H9 (cell line): ENCODE measurements around the gene B4GALT1. TPM values are rescaled to one million over a fixed set of nuclear protein-coding genes. Genes with fewer than 3 reads are reported as not detected.

Source experiments
- DNase-seq: peaks from one replicate; pipeline ENCODE4 v3.0.0-alpha.2; 2017
- H2AFZ ChIP-seq: one replicate; pipeline ENCODE4 v1.6.1; 2013; ENCODE audit warnings: mild to moderate bottlenecking, low read length, control low read depth, moderate library complexity
- H2AK5ac ChIP-seq: 2 replicates; pipeline ENCODE4 v1.6.1; 2013; ENCODE audit warnings: low read length, control low read depth, mixed read lengths; ENCODE audit not compliant: insufficient read length
- H2BK120ac ChIP-seq: one replicate; pipeline ENCODE4 v1.6.1; 2013; ENCODE audit warnings: low read depth, mild to moderate bottlenecking, low read length, control low read depth, inconsistent platforms; ENCODE audit not compliant: poor library complexity, severe bottlenecking
- H2BK12ac ChIP-seq: 2 replicates; pipeline ENCODE4 v1.6.1; 2013; ENCODE audit warnings: low read length, control low read depth, mixed read lengths, low read depth; ENCODE audit not compliant: insufficient read length
- H2BK15ac ChIP-seq: 2 replicates; pipeline ENCODE4 v1.6.1; 2013; ENCODE audit warnings: low read depth, low read length, control low read depth
- H2BK20ac ChIP-seq: one replicate; pipeline ENCODE4 v1.6.1; 2013; ENCODE audit warnings: low read depth, mild to moderate bottlenecking, low read length, control low read depth, inconsistent platforms; ENCODE audit not compliant: poor library complexity, severe bottlenecking
- H2BK5ac ChIP-seq: 2 replicates; pipeline ENCODE4 v1.6.1; 2013; ENCODE audit warnings: low read length, control low read depth, mixed read lengths; ENCODE audit not compliant: insufficient read length
- H3K14ac ChIP-seq: 2 replicates; pipeline ENCODE4 v1.6.1; 2013; ENCODE audit warnings: low read length, control low read depth; ENCODE audit not compliant: insufficient read depth
- H3K18ac ChIP-seq: 2 replicates; pipeline ENCODE4 v1.6.1; 2013; ENCODE audit warnings: low read depth, mild to moderate bottlenecking, mixed read lengths, low read length, control low read depth; ENCODE audit not compliant: insufficient read length
- H3K23ac ChIP-seq: 2 replicates; pipeline ENCODE4 v1.6.1; 2013; ENCODE audit warnings: low read length, control low read depth, mixed read lengths, low read depth; ENCODE audit not compliant: insufficient read length
- H3K23me2 ChIP-seq: 2 replicates; pipeline ENCODE4 v1.6.1; 2013; ENCODE audit warnings: low read depth, mild to moderate bottlenecking, mixed read lengths, low read length, control low read depth; ENCODE audit not compliant: insufficient read length, poor library complexity, severe bottlenecking
- H3K27ac ChIP-seq: 2 replicates; pipeline ENCODE4 v1.5.1; 2013; ENCODE audit warnings: low read length, control low read depth, mixed read lengths, low read depth; ENCODE audit not compliant: insufficient read length
- H3K27me3 ChIP-seq: 2 replicates; pipeline ENCODE4 v1.6.1; 2013; ENCODE audit warnings: low read length, control low read depth, inconsistent platforms; ENCODE audit not compliant: insufficient read depth
- H3K4ac ChIP-seq: 2 replicates; pipeline ENCODE4 v1.6.1; 2013; ENCODE audit warnings: low read depth, mild to moderate bottlenecking, control low read depth, inconsistent platforms, low read length, moderate library complexity
- H3K4me1 ChIP-seq: 2 replicates; pipeline ENCODE4 v1.6.1; 2013; ENCODE audit warnings: low read length, control low read depth, inconsistent platforms; ENCODE audit not compliant: insufficient read depth
- H3K4me2 ChIP-seq: 2 replicates; pipeline ENCODE4 v1.6.1; 2013; ENCODE audit warnings: low read length, control low read depth, mixed read lengths; ENCODE audit not compliant: insufficient read length, insufficient read depth
- H3K56ac ChIP-seq: 2 replicates; pipeline ENCODE4 v1.6.1; 2013; ENCODE audit warnings: low read depth, mild to moderate bottlenecking, mixed read lengths, low read length, control low read depth; ENCODE audit not compliant: insufficient read length
- H3K79me1 ChIP-seq: 2 replicates; pipeline ENCODE4 v1.6.1; 2013; ENCODE audit warnings: low read depth, mild to moderate bottlenecking, moderate library complexity, low read length, control low read depth, inconsistent platforms; ENCODE audit not compliant: insufficient read depth, poor library complexity, severe bottlenecking
- H3K79me2 ChIP-seq: 2 replicates; pipeline ENCODE4 v1.6.1; 2013; ENCODE audit warnings: low read length, control low read depth, inconsistent platforms; ENCODE audit not compliant: insufficient read depth
- H3K9ac ChIP-seq: 2 replicates; pipeline ENCODE4 v1.6.1; 2013; ENCODE audit warnings: low read length, control low read depth, mixed read lengths; ENCODE audit not compliant: insufficient read length; ENCODE audit errors: extremely low read depth
- H3K9me3 ChIP-seq: one replicate; pipeline ENCODE4 v1.6.1; 2013; ENCODE audit warnings: low read depth, low read length, inconsistent platforms; ENCODE audit not compliant: control insufficient read depth
- H3T11ph ChIP-seq: one replicate; pipeline ENCODE4 v1.6.1; 2013; ENCODE audit warnings: mild to moderate bottlenecking, low read length, control low read depth, inconsistent platforms
- H4K20me1 ChIP-seq: one replicate; pipeline ENCODE4 v1.6.1; 2013; ENCODE audit not compliant: control insufficient read depth, insufficient read length, insufficient read depth
- H4K5ac ChIP-seq: 2 replicates; pipeline ENCODE4 v1.6.1; 2013; ENCODE audit warnings: low read depth, mild to moderate bottlenecking, mixed read lengths, low read length, control low read depth; ENCODE audit not compliant: insufficient read length
- H4K8ac ChIP-seq: replicated peaks from 2 replicates; pipeline ENCODE4 v1.6.1; 2013; ENCODE audit warnings: low read length, control low read depth, mixed read lengths, low read depth; ENCODE audit not compliant: insufficient read length
- H4K91ac ChIP-seq: 2 replicates; pipeline ENCODE4 v1.6.1; 2013; ENCODE audit warnings: low read depth, mild to moderate bottlenecking, moderate library complexity, mixed read lengths, low read length, control low read depth; ENCODE audit not compliant: insufficient read length
- H3K27ac Mint-ChIP-seq, 3 experiments: 2 replicates in 2 of 3; 3 replicates in 1 of 3; pipeline ENCODE4 v1.8.0; 2020 to 2021; ENCODE audit warnings: mixed read lengths in 3 of 3, mild to moderate bottlenecking in 1 of 3, moderate library complexity in 1 of 3
- H3K27me3 Mint-ChIP-seq: 2 replicates; pipeline ENCODE4 v1.8.0; 2021; ENCODE audit warnings: low read depth, mild to moderate bottlenecking, moderate library complexity, mixed read lengths
- H3K36me3 Mint-ChIP-seq, 3 experiments: 2 replicates in 2 of 3; 3 replicates in 1 of 3; pipeline ENCODE4 v1.8.0; 2020 to 2021; ENCODE audit warnings: low read depth in 3 of 3, mixed read lengths in 3 of 3; ENCODE audit not compliant: insufficient read depth in 1 of 3
- H3K4me1 Mint-ChIP-seq, 2 experiments: 2 replicates each; pipeline ENCODE4 v1.8.0; 2020; ENCODE audit warnings: mixed read lengths in 2 of 2
- H3K4me3 Mint-ChIP-seq, 2 experiments: 2 replicates in 1 of 2; 3 replicates in 1 of 2; pipeline ENCODE4 v1.8.0; 2020 to 2021; ENCODE audit warnings: mild to moderate bottlenecking in 2 of 2, mixed read lengths in 2 of 2, moderate library complexity in 1 of 2
- H3K9me3 Mint-ChIP-seq, 2 experiments: 2 replicates in 1 of 2; 3 replicates in 1 of 2; pipeline ENCODE4 v1.8.0; 2020; ENCODE audit warnings: mild to moderate bottlenecking in 2 of 2, mixed read lengths in 2 of 2, moderate library complexity in 1 of 2
- CTCF ChIP-seq: fragments of 200-600 bp; sonication (generic); conservative IDR thresholded peaks from 3 replicates; pipeline ENCODE4 v1.8.0; 2021; ENCODE audit warnings: antibody characterized with exemption, mild to moderate bottlenecking
- WGBS: extraction: QIAGEN DNeasy Blood & Tissue Kit; methylation state at CpG from one replicate; pipeline ENCODE4 v1.1.7; 2013; ENCODE audit warnings: missing lambda C conversion rate, low lambda C conversion rate, mixed read lengths; ENCODE audit not compliant: insufficient read length; ENCODE audit errors: extremely low coverage; 5-methylcytosine and 5-hydroxymethylcytosine counted together
- total RNA-seq: library from RNA; stranded (reverse); gene quantifications from 2 replicates; pipeline ENCODE4 v1.2.1, GENCODE V29; 2021

Gene B4GALT1
- total RNA-seq, 1 experiment from 2014 or later, result 15.3 TPM

- no peak overlapping the region for H3K14ac ChIP-seq
- no peaks in the 10 kb centered on the region for H3K9me3 ChIP-seq
- no CpG with 5 or more reads among the region's 5 CpGs for WGBS
- H4K5ac ChIP-seq, result no peak overlapping the region
- no peak for DNase-seq
- H2BK20ac ChIP-seq, result no peak overlapping the region
- H3K9me3 Mint-ChIP-seq, result no peaks in the 10 kb centered on the region
- no peak for TF ChIP-seq CTCF
- no peak overlapping the region for H2AFZ ChIP-seq
- H2BK15ac ChIP-seq, result no peak overlapping the region
- H3K79me2 ChIP-seq, result no peaks in the 10 kb centered on the region
- H3K9ac ChIP-seq, result no peak overlapping the region
- no peaks in the 10 kb centered on the region for H3K36me3 Mint-ChIP-seq
- peaks cover 23 to 25% of the 10 kb centered on the region in 2 experiments for H3K4me1 Mint-ChIP-seq
- no peak overlapping the region for H2BK120ac ChIP-seq
- H2BK12ac ChIP-seq, result no peak overlapping the region
- H3K79me1 ChIP-seq, result no peaks in the 10 kb centered on the region
- no peak overlapping the region for H3K23ac ChIP-seq
- no peak overlapping the region for H2AK5ac ChIP-seq
- H3K27me3 ChIP-seq, result no peaks in the 10 kb centered on the region
- no peaks in the 10 kb centered on the region for H3K23me2 ChIP-seq
- H3K27ac ChIP-seq, result no peak overlapping the region
- H3K4me1 ChIP-seq, result no peaks in the 10 kb centered on the region; the same call in 1 of the 2 replicates
- no peak overlapping the region for H2BK5ac ChIP-seq
- H4K20me1 ChIP-seq, result no peaks in the 10 kb centered on the region
- H4K8ac ChIP-seq, result no peak overlapping the region
- no peak overlapping the region for H3K4me3 Mint-ChIP-seq
- no peak overlapping the region for H3K4me2 ChIP-seq
- H3T11ph ChIP-seq, result no peak overlapping the region
- no peaks in the 10 kb centered on the region; the same call in 1 of the 2 replicates for H3K27me3 Mint-ChIP-seq
- no peak overlapping the region for H3K4ac ChIP-seq
- no peak overlapping the region for H4K91ac ChIP-seq
- no peak overlapping the region for H3K27ac Mint-ChIP-seq
- H3K18ac ChIP-seq, result no peak overlapping the region
- no peak overlapping the region for H3K56ac ChIP-seq
Measured at GRCh38 chr9:33105504-33105903, 61.6 kb downstream of the B4GALT1 start.
